ENCODE results near the gene ZNF620.
"Not testable (repeated sequence)": the region's sequence is repeated elsewhere in the genome, so short reads cannot be mapped to it uniquely, and the experiment has no call there.

Gene ZNF620

GRCh38 chr3:40458473-40458872, 47.4 kb upstream of the ZNF620 start (continued):
- TF ChIP-seq CREB5 (CRISPR knock-in tag; IDR thresholded peaks at IDR 0.05; ENCODE audit: low read depth), result no peak

GRCh38 chr3:40460481-40460880, 45.4 kb upstream of the ZNF620 start:
- not testable (repeated sequence) for ATAC-seq

GRCh38 chr3:40461161-40461560, 44.7 kb upstream of the ZNF620 start:
- ATAC-seq, result no peak
- TF ChIP-seq ZNF565 (CRISPR knock-in tag; conservative IDR thresholded peaks at IDR 0.05; ENCODE audit: low read depth), result no peak
- no peak for TF ChIP-seq RARB (CRISPR knock-in tag; IDR thresholded peaks at IDR 0.05)
- TF ChIP-seq TOX (CRISPR knock-in tag; IDR thresholded peaks at IDR 0.05; ENCODE audit: borderline replicate concordance), result no peak
- TF ChIP-seq SNAI2 (CRISPR knock-in tag; IDR thresholded peaks at IDR 0.05), result no peak
- TF ChIP-seq ARNTL (CRISPR knock-in tag; IDR thresholded peaks at IDR 0.05; ENCODE audit: borderline replicate concordance, low read depth), result no peak

- not testable (repeated sequence) for ATAC-seq
Observed at GRCh38 chr3:40462838-40463237, 43.0 kb upstream of the ZNF620 start.

- no peak for ATAC-seq
Observed at GRCh38 chr3:40463579-40463978, 42.3 kb upstream of the ZNF620 start.

More at GRCh38 chr3:40463579-40463978, 42.3 kb upstream of the ZNF620 start:
- TF ChIP-seq PATZ1 (CRISPR knock-in tag; IDR thresholded peaks at IDR 0.05; ENCODE audit: borderline replicate concordance) (no peak), CSRNP3 (CRISPR knock-in tag; IDR thresholded peaks at IDR 0.05) (no peak), RARB (CRISPR knock-in tag; IDR thresholded peaks at IDR 0.05) (no peak), ZNF70 (CRISPR knock-in tag; IDR thresholded peaks at IDR 0.05) (no peak), POU6F1 (CRISPR knock-in tag; IDR thresholded peaks at IDR 0.05; ENCODE audit: borderline replicate concordance, low read depth) (no peak), CREB5 (CRISPR knock-in tag; IDR thresholded peaks at IDR 0.05; ENCODE audit: low read depth) (no peak), BACH2 (CRISPR knock-in tag; IDR thresholded peaks at IDR 0.05; ENCODE audit: borderline replicate concordance) (no peak), CSDC2 (CRISPR knock-in tag; IDR thresholded peaks at IDR 0.05) (no peak), ZFP30 (CRISPR knock-in tag; IDR thresholded peaks at IDR 0.05) (no peak), ZFP3 (CRISPR knock-in tag; IDR thresholded peaks at IDR 0.05) (no peak), SNAI2 (CRISPR knock-in tag; IDR thresholded peaks at IDR 0.05) (no peak), PPARA (CRISPR knock-in tag; IDR thresholded peaks at IDR 0.05; ENCODE audit: borderline replicate concordance) (no peak), ESRRG (CRISPR knock-in tag; IDR thresholded peaks at IDR 0.05) (no peak), ZNF8 (CRISPR knock-in tag; IDR thresholded peaks at IDR 0.05) (no peak), TOX (CRISPR knock-in tag; IDR thresholded peaks at IDR 0.05; ENCODE audit: borderline replicate concordance) (no peak), TSHZ2 (CRISPR knock-in tag; IDR thresholded peaks at IDR 0.05) (no peak), ZNF565 (CRISPR knock-in tag; conservative IDR thresholded peaks at IDR 0.05; ENCODE audit: low read depth) (no peak)
